Cardiac muscle cell (in vitro differentiated cells and primary cell): ENCODE data around the gene CPZ. TPM values are rescaled to one million over a fixed set of nuclear protein-coding genes. Genes with fewer than 3 reads are reported as not detected.

Experiments used
- DNase-seq, 2 donors: peaks; one replicate each; pipeline versions ENCODE4 v3.0.0 to v3.0.0-alpha.2; 2010 to 2017; ENCODE audit warnings: low read depth in 1 of 2, low spot score in 1 of 2
- H3K27ac ChIP-seq: fragments of 200-600 bp; sonication (generic); 2 replicates; pipeline ENCODE4 v1.5.1; 2016
- H3K27me3 ChIP-seq: fragments of 200-600 bp; sonication (generic); 2 replicates; pipeline ENCODE4 v1.6.0; 2016; ENCODE audit warnings: control low read depth
- H3K36me3 ChIP-seq: fragments of 200-600 bp; sonication (generic); 2 replicates; pipeline ENCODE4 v1.5.1; 2016; ENCODE audit warnings: control low read depth
- H3K4me1 ChIP-seq: fragments of 200-600 bp; sonication (generic); 2 replicates; pipeline ENCODE4 v1.8.1; 2017; ENCODE audit warnings: low read depth, mild to moderate bottlenecking, mixed run types
- H3K4me3 ChIP-seq: fragments of 200-600 bp; sonication (generic); 2 replicates; pipeline ENCODE4 v1.5.1; 2016; ENCODE audit warnings: mild to moderate bottlenecking
- H3K9me3 ChIP-seq: fragments of 200-600 bp; sonication (generic); 2 replicates; pipeline ENCODE4 v1.5.1; 2017; ENCODE audit warnings: low read depth, mild to moderate bottlenecking, control low read depth
- CTCF ChIP-seq: IDR thresholded peaks from 2 replicates; pipeline ENCODE4 v1.5.1; 2012; ENCODE audit warnings: low read depth, mild to moderate bottlenecking, low read length
- polyA plus RNA-seq: library from polyadenylated mRNA; unstranded; fragments of >200 nt; fragmentation: Nextera tagmentation; extraction: Ambion mirVana; gene quantifications from 2 replicates; pipeline ENCODE4 v1.2.1, GENCODE V29; 2016
- total RNA-seq: library from RNA; depleted of rRNA; stranded (reverse); fragments of >200 nt; gene quantifications from 2 replicates; pipeline ENCODE4 v1.2.3, GENCODE V29; 2016

Gene CPZ
- total and polyA plus RNA-seq, 2 experiments from 2014 or later: 4.7 to 12.0 TPM

GRCh38 chr4:8648296-8648695 is 55.7 kb downstream of the CPZ start:
- no peaks in the 10 kb centered on the region for H3K36me3 ChIP-seq
- no peaks in the 10 kb centered on the region for H3K4me1 ChIP-seq
- DNase-seq: no peak
- H3K9me3 ChIP-seq: no peaks in the 10 kb centered on the region
- no peak for TF ChIP-seq CTCF
- H3K27ac ChIP-seq: no peak overlapping the region
- H3K27me3 ChIP-seq: no peaks in the 10 kb centered on the region
- no peak overlapping the region for H3K4me3 ChIP-seq

GRCh38 chr4:8648816-8649630 is 56.5 kb downstream of the CPZ start:
- TF ChIP-seq CTCF: no peak
- DNase-seq: no peak
- no peak overlapping the region for H3K27ac ChIP-seq
- H3K4me1 ChIP-seq: no peaks in the 10 kb centered on the region
- no peaks in the 10 kb centered on the region for H3K27me3 ChIP-seq
- H3K36me3 ChIP-seq: no peaks in the 10 kb centered on the region
- no peak overlapping the region for H3K4me3 ChIP-seq
- H3K9me3 ChIP-seq: no peaks in the 10 kb centered on the region

- no peak for DNase-seq
- TF ChIP-seq CTCF: no peak
These were observed 57.2 kb downstream of the CPZ start for GRCh38 chr4:8649631-8650361.

GRCh38 chr4:8651661-8652180 is 59.2 kb downstream of the CPZ start:
- no peak for DNase-seq
- no peaks in the 10 kb centered on the region for H3K9me3 ChIP-seq
- H3K27me3 ChIP-seq: no peaks in the 10 kb centered on the region
- TF ChIP-seq CTCF: no peak
- no peak overlapping the region for H3K27ac ChIP-seq
- H3K36me3 ChIP-seq: no peaks in the 10 kb centered on the region
- H3K4me1 ChIP-seq: no peaks in the 10 kb centered on the region
- no peak overlapping the region for H3K4me3 ChIP-seq

More at GRCh38 chr4:8649631-8650361, 57.2 kb downstream of the CPZ start:
- no peak overlapping the region for H3K27ac ChIP-seq
- no peaks in the 10 kb centered on the region for H3K27me3 ChIP-seq
- no peak overlapping the region for H3K4me3 ChIP-seq
- no peaks in the 10 kb centered on the region for H3K36me3 ChIP-seq
- no peaks in the 10 kb centered on the region for H3K4me1 ChIP-seq
- no peaks in the 10 kb centered on the region for H3K9me3 ChIP-seq

GRCh38 chr4:8652181-8653078 is 59.9 kb downstream of the CPZ start:
- Histone ChIP-seq H3K27me3 (no peaks in the 10 kb centered on the region), H3K36me3 (no peaks in the 10 kb centered on the region), H3K9me3 (no peaks in the 10 kb centered on the region), H3K27ac (no peak overlapping the region), H3K4me3 (no peak overlapping the region), H3K4me1 (no peaks in the 10 kb centered on the region)
- TF ChIP-seq CTCF: no peak
- DNase-seq: no peak
